H1 (cell line): Measurements from ENCODE around the gene TAF4. TPM values are rescaled to one million over a fixed set of nuclear protein-coding genes. Genes with fewer than 3 reads are reported as not detected.
A peak's percentile ranks its signal among the peaks of the same experiment; 100 is the strongest.

Experiments used
- CTCF ChIA-PET: fragments of 300-600 bp; sonication (Branson Sonifier 250); formaldehyde crosslinking; loops from one replicate; lab custom pipeline; 2021; ENCODE audit not compliant: partially characterized antibody; lab: Charles Lee
- POLR2A ChIA-PET: fragments of 300-600 bp; sonication (Branson Sonifier 250); formaldehyde crosslinking; loops from one replicate; lab custom pipeline; 2021; ENCODE audit warnings: inconsistent platforms; ENCODE audit not compliant: partially characterized antibody; lab: Charles Lee
- DNase-seq, 2 experiments: peaks; one replicate each; pipeline versions ENCODE4 v3.0.0 to v3.0.0-alpha.2; 2010 to 2022; ENCODE audit warnings: low spot score in 2 of 2, low read depth in 1 of 2, mixed read lengths in 1 of 2
- FAIRE-seq: peaks from 2 replicates; lab custom pipeline; 2011; peaks lifted over from hg19 to GRCh38; lab: Jason Lieb, UNC
- H2AFZ ChIP-seq: 2 replicates; pipeline ENCODE4 v1.8.1; 2012; ENCODE audit warnings: low read length, inconsistent platforms
- H2AK5ac ChIP-seq: 2 replicates; pipeline ENCODE4 v1.6.1; 2013; ENCODE audit warnings: low read depth, low read length
- H2BK120ac ChIP-seq: replicated peaks from 2 replicates; pipeline ENCODE3; 2013; ENCODE audit warnings: low read depth, low read length, inconsistent platforms
- H2BK12ac ChIP-seq: 2 replicates; pipeline ENCODE4 v1.6.1; 2013; ENCODE audit warnings: low read depth, low read length
- H2BK15ac ChIP-seq: 2 replicates; pipeline ENCODE4 v1.6.1; 2013; ENCODE audit warnings: low read length
- H2BK20ac ChIP-seq: 2 replicates; pipeline ENCODE4 v1.6.1; 2013; ENCODE audit warnings: low read length
- H2BK5ac ChIP-seq: 2 replicates; pipeline ENCODE4 v1.6.1; 2013; ENCODE audit warnings: low read depth, low read length
- H3K14ac ChIP-seq: 2 replicates; pipeline ENCODE4 v1.6.1; 2013; ENCODE audit warnings: inconsistent platforms; ENCODE audit not compliant: insufficient read length
- H3K18ac ChIP-seq: 2 replicates; pipeline ENCODE4 v1.6.1; 2013; ENCODE audit warnings: low read length; ENCODE audit errors: extremely low read depth
- H3K23ac ChIP-seq: 2 replicates; pipeline ENCODE4 v1.6.1; 2013; ENCODE audit warnings: inconsistent platforms; ENCODE audit not compliant: insufficient read length
- H3K23me2 ChIP-seq: 2 replicates; pipeline ENCODE4 v1.6.1; 2013; ENCODE audit warnings: low read depth, low read length
- H3K27ac ChIP-seq: 2 replicates; pipeline ENCODE4 v1.6.1; 2011; ENCODE audit warnings: low read depth, low read length, inconsistent platforms
- H3K27me3 ChIP-seq, 4 experiments: replicated peaks in 1 of 4; 1 replicate in 1 of 4; 2 replicates in 3 of 4; pipeline versions ENCODE4 v1.6.1 to v1.8.1; 2011 to 2013; ENCODE audit warnings: low read length in 3 of 4, mild to moderate bottlenecking in 3 of 4, inconsistent platforms in 2 of 4, mixed read lengths in 2 of 4, moderate library complexity in 1 of 4; ENCODE audit not compliant: control insufficient read depth in 3 of 4, insufficient read depth in 3 of 4; ENCODE audit errors: extremely low read depth in 1 of 4
- H3K36me3 ChIP-seq, 4 experiments: 2 replicates each; pipeline versions ENCODE4 v1.6.1 to v1.8.1; 2011 to 2013; ENCODE audit warnings: mild to moderate bottlenecking in 4 of 4, low read length in 3 of 4, moderate library complexity in 2 of 4, control low read depth in 1 of 4, inconsistent platforms in 1 of 4; ENCODE audit not compliant: insufficient read depth in 4 of 4, control insufficient read depth in 2 of 4
- H3K4ac ChIP-seq: replicated peaks from 2 replicates; pipeline ENCODE3; 2013; ENCODE audit warnings: low read length, low read depth, mixed read lengths, inconsistent platforms; ENCODE audit not compliant: insufficient read length
- H3K4me1 ChIP-seq, 4 experiments: replicated peaks in 1 of 4; 1 replicate in 1 of 4; 2 replicates in 3 of 4; pipeline versions ENCODE4 v1.6.1 to v1.8.1; 2011 to 2013; ENCODE audit warnings: low read length in 3 of 4, inconsistent platforms in 2 of 4, mixed read lengths in 1 of 4; ENCODE audit not compliant: insufficient read depth in 4 of 4, control insufficient read depth in 3 of 4
- H3K4me2 ChIP-seq, 2 experiments: 2 replicates each; pipeline versions ENCODE4 v1.6.1 to v1.8.1; 2011 to 2013; ENCODE audit warnings: low read depth in 2 of 2, low read length in 2 of 2, control low read depth in 1 of 2, inconsistent platforms in 1 of 2, mild to moderate bottlenecking in 1 of 2; ENCODE audit not compliant: insufficient read depth in 1 of 2
- H3K4me3 ChIP-seq, 4 experiments: fragments of 200-600, 300-600 bp in 1 of 4; sonication (generic), shearing (Covaris generic), sonication (Bioruptor Twin) in 1 of 4; 2 replicates each; pipeline versions ENCODE4 v1.5.1 to v1.8.1; 2011 to 2016; ENCODE audit warnings: low read length in 4 of 4, low read depth in 3 of 4, control low read depth in 2 of 4, inconsistent platforms in 2 of 4, mild to moderate bottlenecking in 2 of 4, mixed read lengths in 1 of 4, moderate library complexity in 1 of 4; ENCODE audit not compliant: insufficient read depth in 2 of 4; ENCODE audit errors: extremely low read depth in 1 of 4
- H3K56ac ChIP-seq: replicated peaks from 2 replicates; pipeline ENCODE3; 2013; ENCODE audit warnings: low read depth, mild to moderate bottlenecking, mixed read lengths, low read length, inconsistent platforms; ENCODE audit not compliant: insufficient read length
- H3K79me1 ChIP-seq: 2 replicates; pipeline ENCODE4 v1.6.1; 2013; ENCODE audit warnings: low read depth, low read length, control low read depth
- H3K79me2 ChIP-seq, 2 experiments: 2 replicates each; pipeline versions ENCODE4 v1.6.1 to v1.8.1; 2012 to 2013; ENCODE audit warnings: low read length in 2 of 2, mild to moderate bottlenecking in 2 of 2, inconsistent platforms in 1 of 2; ENCODE audit not compliant: insufficient read depth in 2 of 2, control insufficient read depth in 1 of 2
- H3K9ac ChIP-seq, 4 experiments: replicated peaks in 1 of 4; 1 replicate in 1 of 4; 2 replicates in 3 of 4; pipeline versions ENCODE4 v1.6.1 to v1.8.1; 2011 to 2013; ENCODE audit warnings: low read depth in 3 of 4, low read length in 3 of 4, control low read depth in 2 of 4, mild to moderate bottlenecking in 2 of 4, moderate library complexity in 2 of 4, inconsistent platforms in 1 of 4; ENCODE audit errors: extremely low read depth in 1 of 4
- H3K9me3 ChIP-seq, 2 experiments: 2 replicates each; pipeline versions ENCODE4 v1.6.1 to v1.8.1; 2012 to 2013; ENCODE audit warnings: mild to moderate bottlenecking in 2 of 2, moderate library complexity in 2 of 2, control low read depth in 1 of 2, inconsistent platforms in 1 of 2, low read depth in 1 of 2, low read length in 1 of 2, mixed read lengths in 1 of 2; ENCODE audit not compliant: insufficient read depth in 2 of 2
- H4K20me1 ChIP-seq, 2 experiments: replicated peaks in 1 of 2; 2 replicates each; pipeline versions ENCODE3 to v1.8.1; 2011 to 2013; ENCODE audit warnings: inconsistent platforms in 2 of 2, low read length in 2 of 2, mild to moderate bottlenecking in 1 of 2; ENCODE audit not compliant: insufficient read depth in 2 of 2, control insufficient read depth in 1 of 2
- H4K5ac ChIP-seq: 2 replicates; pipeline ENCODE4 v1.6.1; 2013; ENCODE audit warnings: low read length, low read depth, mixed read lengths, inconsistent platforms; ENCODE audit not compliant: insufficient read length
- H4K8ac ChIP-seq: 2 replicates; pipeline ENCODE4 v1.8.0; 2013; ENCODE audit warnings: mild to moderate bottlenecking, moderate library complexity, low read length, inconsistent platforms; ENCODE audit not compliant: insufficient read depth; ENCODE audit errors: extremely low read depth
- H4K91ac ChIP-seq: replicated peaks from 2 replicates; pipeline ENCODE3; 2013; ENCODE audit warnings: low read length, mixed read lengths, inconsistent platforms; ENCODE audit not compliant: insufficient read length
- ASH2L ChIP-seq: fragments of 200-600, 300-600 bp; sonication (generic); IDR thresholded peaks from one replicate; pipeline ENCODE4 v1.7.1; 2017; ENCODE audit warnings: low read length
- BRCA1 ChIP-seq: IDR thresholded peaks from 2 replicates; pipeline ENCODE4 v1.6.1; 2012; ENCODE audit warnings: low read depth, low read length, improper control_type of control experiment
- CBX8 ChIP-seq: fragments of 300-800, 300-1000 bp; sonication (generic); IDR thresholded peaks from 2 replicates; pipeline ENCODE4 v1.7.1; 2016; ENCODE audit warnings: low read depth, low read length, borderline replicate concordance
- CEBPB ChIP-seq: IDR thresholded peaks from 2 replicates; pipeline ENCODE4 v1.6.1; 2012; ENCODE audit warnings: low read depth, low read length
- CREB1 ChIP-seq: IDR thresholded peaks from 2 replicates; pipeline ENCODE4 v1.6.1; 2012; ENCODE audit warnings: inconsistent platforms
- GABPA ChIP-seq: IDR thresholded peaks from 2 replicates; pipeline ENCODE4 v1.6.1; 2011; ENCODE audit warnings: mild to moderate bottlenecking, low read length, moderate library complexity, borderline replicate concordance; ENCODE audit not compliant: insufficient read depth
- GTF2F1 ChIP-seq: IDR thresholded peaks from 2 replicates; pipeline ENCODE4 v1.6.1; 2012; ENCODE audit warnings: low read depth, low read length, improper control_type of control experiment, borderline replicate concordance
- HDAC2 ChIP-seq, 2 experiments: fragments of 300-600 bp in 1 of 2; sonication (generic) in 1 of 2; IDR thresholded peaks; 2 replicates each; pipeline ENCODE4 v1.6.1; 2011 to 2012; ENCODE audit warnings: low read depth in 2 of 2, low read length in 2 of 2, mild to moderate bottlenecking in 2 of 2, moderate library complexity in 2 of 2, borderline replicate concordance in 1 of 2, inconsistent platforms in 1 of 2
- POLR2AphosphoS5 ChIP-seq: IDR thresholded peaks from 2 replicates; pipeline ENCODE4 v1.6.1; 2011; ENCODE audit warnings: low read depth, low read length
- POU5F1 ChIP-seq: IDR thresholded peaks from 2 replicates; pipeline ENCODE4 v1.6.1; 2011; ENCODE audit warnings: low read depth, mild to moderate bottlenecking, low read length, moderate library complexity
- RAD21 ChIP-seq, 2 experiments: IDR thresholded peaks in 1 of 2; conservative IDR thresholded peaks in 1 of 2; 2 replicates each; pipeline ENCODE4 v1.6.1; 2011; ENCODE audit warnings: low read depth in 2 of 2, low read length in 2 of 2, improper control_type of control experiment in 1 of 2, inconsistent platforms in 1 of 2, mild to moderate bottlenecking in 1 of 2, moderate library complexity in 1 of 2
- TCF12 ChIP-seq: IDR thresholded peaks from 2 replicates; pipeline ENCODE4 v1.6.1; 2011; ENCODE audit warnings: low read depth, mild to moderate bottlenecking, low read length
- WGBS, 2 experiments: shearing (Covaris generic) in 1 of 2; methylation state at CpG; one replicate each; pipeline versions ENCODE4 v1.1.6 to v1.1.7; 2013 to 2015; ENCODE audit warnings: low lambda C conversion rate in 2 of 2, mixed read lengths in 2 of 2, inconsistent platforms in 1 of 2, low coverage in 1 of 2, missing lambda C conversion rate in 1 of 2; ENCODE audit not compliant: insufficient replicate concordance in 2 of 2, insufficient coverage in 1 of 2, insufficient read length in 1 of 2; ENCODE audit errors: extremely low coverage in 1 of 2, missing lambda C conversion rate in 1 of 2; 5-methylcytosine and 5-hydroxymethylcytosine counted together
- polyA plus RNA-seq, 7 experiments: library from polyadenylated mRNA; depleted of rRNA in 3 of 7; stranded (reverse) in 5 of 7; unstranded in 2 of 7; fragments of >200 nt in 5 of 7; fragments of 200-250 nt in 2 of 7; gene quantifications; 1 replicate in 5 of 7; 2 replicates in 1 of 7; 4 replicates in 1 of 7; pipeline versions ENCODE4 v1.2.1 to v1.2.3, GENCODE V29; 2011 to 2013; ENCODE audit warnings: missing spikeins in 2 of 7, mixed read lengths in 2 of 7
- total RNA-seq: library from RNA; stranded (reverse); fragmentation: NEBNext Ultra II Directional; extraction: Animal tissue kit (Norgen Biotek cat#: 25700); gene quantifications from 2 replicates; pipeline ENCODE4 v1.2.1, GENCODE V29; 2021
- TF ChIP-seq, protein P1 (sequence below): IDR thresholded peaks from 2 replicates; pipeline ENCODE4 v1.6.1; 2011; ENCODE audit warnings: low read depth, mild to moderate bottlenecking, low read length; ENCODE audit not compliant: insufficient read depth

The TAF4 gene
- total and polyA plus RNA-seq, 2 of the 8 experiments (the other 6 are each of a cell fraction or from before 2014, with no cell fraction given), result 16.0 to 30.1 TPM

DNA sequence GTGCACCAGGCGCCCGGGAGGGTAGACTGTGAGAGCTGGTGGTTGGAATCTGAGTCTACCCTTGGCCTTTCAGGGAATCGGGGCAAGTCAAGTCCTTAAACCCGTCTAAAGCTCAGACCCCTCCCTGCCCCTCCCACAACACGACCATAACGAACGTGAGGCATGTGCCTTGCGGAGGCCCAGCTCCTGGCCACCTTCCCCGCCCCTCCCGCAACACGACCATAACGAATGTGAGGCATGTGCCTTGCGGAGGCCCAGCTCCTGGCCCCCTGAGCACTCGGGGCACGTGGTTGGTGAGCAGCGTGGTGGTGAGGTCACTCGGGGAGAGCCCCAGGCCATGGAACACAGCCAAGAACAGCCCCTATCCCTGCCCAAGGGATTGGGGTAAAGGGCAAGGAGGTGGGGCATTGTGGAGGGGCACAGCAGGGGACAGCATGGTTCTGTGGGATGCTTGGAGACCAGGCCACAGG is 132.2 kb downstream of the TAF4 start:
- no peak overlapping the region for H3K18ac ChIP-seq
- no peak for FAIRE-seq
- no peak overlapping the region for H2AFZ ChIP-seq
- H2BK15ac ChIP-seq, result peak overlapping the region; percentile 53; the same call in 1 of the 2 replicates
- no peak overlapping the region for H2AK5ac ChIP-seq
- CTCF ChIA-PET, result interaction anchor here (0.6 to 1.3 kb wide), 4 partner anchors 14 to 438 kb away, joined by 3 to 4 read pairs (median 3); no protein-coding TSS in a partner anchor
- H2BK120ac ChIP-seq, result no peak overlapping the region
- no peak overlapping the region for H3K27ac ChIP-seq
- H3K79me1 ChIP-seq, result no peaks in the 10 kb centered on the region
- no peaks in the 10 kb centered on the region; a peak in 1 of 4 replicates for H3K9me3 ChIP-seq
- no peak overlapping the region for H4K8ac ChIP-seq
- H4K20me1 ChIP-seq, result peaks cover 0 to 3% of the 10 kb centered on the region in 2 experiments
- no peak overlapping the region for H3K4me3 ChIP-seq
- no peak overlapping the region for H3K56ac ChIP-seq
- POLR2A ChIA-PET, result interaction anchor here (0.6 to 0.7 kb wide), 2 partner anchors 18 to 280 kb away, joined by 3 read pairs; no protein-coding TSS in a partner anchor
- no peak for DNase-seq
- no peaks in the 10 kb centered on the region; a peak in 1 of 8 replicates for H3K36me3 ChIP-seq
- peak overlapping the region; percentile 40 for H4K91ac ChIP-seq
- 89% methylated on average over 15 of the region's 17 CpGs; no CpG with 5 or more reads in 1 of the 2 experiments for WGBS, 2 experiments
- H3K23ac ChIP-seq, result no peak overlapping the region
- H3K79me2 ChIP-seq, result no peaks in the 10 kb centered on the region
- peaks cover 0 to 27% (median 8%) of the 10 kb centered on the region in 4 experiments; a peak in 5 of 7 replicates for H3K4me1 ChIP-seq
- peak overlapping the region; percentile 68; the same call in 1 of the 2 replicates for H2BK5ac ChIP-seq
- no peaks in the 10 kb centered on the region for H3K23me2 ChIP-seq
- 0 out of 2 replicates have a peak overlapping the region, but pooled peaks have one; percentile 27 for H2BK12ac ChIP-seq
- H4K5ac ChIP-seq, result no peak overlapping the region
- no peak overlapping the region for H3K4ac ChIP-seq
- no peaks in the 10 kb centered on the region for H3K27me3 ChIP-seq
- H3K9ac ChIP-seq, result no peak overlapping the region
- no peak overlapping the region for H2BK20ac ChIP-seq
- H3K4me2 ChIP-seq, result no peak overlapping the region
- no peak overlapping the region for H3K14ac ChIP-seq
- TF ChIP-seq RAD21 (IDR thresholded peaks at IDR 0.05 in 1 of 2, conservative IDR thresholded peaks at IDR 0.05 in 1 of 2; ENCODE audit: low read depth in 2 of 2, low read length in 2 of 2), result no peak
- TF ChIP-seq, protein P1, sequence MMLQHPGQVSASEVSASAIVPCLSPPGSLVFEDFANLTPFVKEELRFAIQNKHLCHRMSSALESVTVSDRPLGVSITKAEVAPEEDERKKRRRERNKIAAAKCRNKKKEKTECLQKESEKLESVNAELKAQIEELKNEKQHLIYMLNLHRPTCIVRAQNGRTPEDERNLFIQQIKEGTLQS, result no peak
- TF ChIP-seq POU5F1, result no peak
- no peak for TF ChIP-seq POLR2AphosphoS5
- no peak for TF ChIP-seq GABPA
- no peak for TF ChIP-seq BRCA1
- no peak for TF ChIP-seq CBX8
- TF ChIP-seq CEBPB, result no peak
- TF ChIP-seq TCF12, result no peak
- TF ChIP-seq CREB1, result no peak
- TF ChIP-seq HDAC2 (IDR thresholded peaks at IDR 0.05; ENCODE audit: borderline replicate concordance in 1 of 2, low read depth in 2 of 2, low read length in 2 of 2), result no peak
- TF ChIP-seq ASH2L, result no peak
- no peak for TF ChIP-seq GTF2F1
